SK-N-SH treated with all-trans-retinoic acid at 6 μM for 48 hours (cell line): Measurements from ENCODE around the gene MTREX.

Experiments
- ARNTL ChIP-seq: fragments of 450-650 bp; formaldehyde crosslinking; IDR thresholded peaks from 2 replicates; pipeline ENCODE4 v1.5.0; 2020; ENCODE audit warnings: low read depth, mild to moderate bottlenecking, moderate library complexity, borderline replicate concordance
- ESRRG ChIP-seq: fragments of 250-450 bp; sonication (Bioruptor Pico); IDR thresholded peaks from 2 replicates; pipeline ENCODE4 v1.6.1; 2021; ENCODE audit warnings: mild to moderate bottlenecking
- PATZ1 ChIP-seq: fragments of 250-450 bp; sonication (Bioruptor Pico); IDR thresholded peaks from 2 replicates; pipeline ENCODE4 v1.8.0; 2020; ENCODE audit warnings: mild to moderate bottlenecking, moderate library complexity, borderline replicate concordance
- PPARA ChIP-seq: fragments of 250-450 bp; sonication (Bioruptor Pico); IDR thresholded peaks from 2 replicates; pipeline ENCODE4 v1.5.0; 2020; ENCODE audit warnings: mild to moderate bottlenecking, borderline replicate concordance
- RARB ChIP-seq: fragments of 250-450 bp; sonication (Bioruptor Pico); IDR thresholded peaks from 2 replicates; pipeline ENCODE4 v1.8.0; 2021; ENCODE audit warnings: mild to moderate bottlenecking, moderate library complexity
- ZC3H10 ChIP-seq: fragments of 250-450 bp; sonication (Bioruptor Pico); IDR thresholded peaks from 2 replicates; pipeline ENCODE4 v1.5.1; 2021; ENCODE audit warnings: mild to moderate bottlenecking, moderate library complexity
- ZFP3 ChIP-seq: fragments of 250-450 bp; sonication (Bioruptor Pico); IDR thresholded peaks from 2 replicates; pipeline ENCODE4 v1.5.0; 2020; ENCODE audit warnings: mild to moderate bottlenecking, moderate library complexity
- ZFP30 ChIP-seq: fragments of 450-650 bp; formaldehyde crosslinking; IDR thresholded peaks from 2 replicates; pipeline ENCODE4 v1.5.0; 2022; ENCODE audit warnings: mild to moderate bottlenecking, moderate library complexity

GRCh38 chr5:55363856-55364255 is 56.1 kb downstream of the MTREX start:
- TF ChIP-seq RARB (CRISPR knock-in tag) (no peak), ZC3H10 (CRISPR knock-in tag) (no peak), ESRRG (CRISPR knock-in tag) (no peak), PPARA (CRISPR knock-in tag) (no peak), PATZ1 (CRISPR knock-in tag) (no peak), ZFP3 (CRISPR knock-in tag) (no peak), ARNTL (CRISPR knock-in tag) (no peak), ZFP30 (CRISPR knock-in tag) (no peak)
